ENCODE measurements around the gene MRPL55. TPM values are rescaled to one million over a fixed set of nuclear protein-coding genes. Genes with fewer than 3 reads are reported as not detected.

Gene MRPL55
- total and polyA plus RNA-seq, 12 donors = 38.0 to 174 (median 48.2) TPM

GRCh38 chr1:228108742-228109072 lies 392 bp downstream of the MRPL55 start:
- ATAC-seq (no peak), DNase-seq (no peak)
- WGBS, 2 donors = 3% methylated on average over 8 of the region's 8 CpGs
- peak overlapping the region; percentile 82 to 99 (median 94) for H3K4me3 ChIP-seq
- no peaks in the 10 kb centered on the region for H3K27me3 ChIP-seq
- H3K9me3 ChIP-seq = no peaks in the 10 kb centered on the region
- H3K27ac ChIP-seq = peak overlapping the region in 9 of 10 donors; percentile 76 to 96 (median 88)
- no peak for TF ChIP-seq CTCF (IDR thresholded peaks at IDR 0.05)
- H3K4me1 ChIP-seq = peaks cover 12 to 42% (median 31%) of the 10 kb centered on the region in 9 donors
- intact Hi-C loops (cut with DNase I) = no loop called here
- peaks cover 0 to 27% (median 10%) of the 10 kb centered on the region in 9 donors for H3K36me3 ChIP-seq

GRCh38 chr1:228108055-228108690 lies 926 bp downstream of the MRPL55 start:
- peaks cover 0 to 27% (median 10%) of the 10 kb centered on the region in 9 donors for H3K36me3 ChIP-seq
- H3K4me1 ChIP-seq = peaks cover 12 to 45% (median 34%) of the 10 kb centered on the region in 9 donors
- intact Hi-C loops (cut with DNase I) = no loop called here
- no peaks in the 10 kb centered on the region for H3K9me3 ChIP-seq
- H3K27ac ChIP-seq = peak overlapping the region in 8 of 10 donors; percentile 76 to 96 (median 89)
- WGBS, 2 donors = 78 to 80% methylated on average over 11 of the region's 11 CpGs
- DNase-seq (no peak), ATAC-seq (no peak)
- TF ChIP-seq CTCF (IDR thresholded peaks at IDR 0.05) = no peak
- peak overlapping the region in 9 of 10 donors; percentile 82 to 99 (median 95) for H3K4me3 ChIP-seq
- H3K27me3 ChIP-seq = no peaks in the 10 kb centered on the region

- no peaks in the 10 kb centered on the region for H3K9me3 ChIP-seq
- ATAC-seq (no peak), DNase-seq (peak in 1 of 2 donors; percentile 17)
- no peak for TF ChIP-seq CTCF (IDR thresholded peaks at IDR 0.05)
- intact Hi-C loops (cut with DNase I) = no loop called here
- no peak overlapping the region for H3K27ac ChIP-seq
- peak overlapping the region in 1 of 10 donors; percentile 97 for H3K4me3 ChIP-seq
- 88 to 90% methylated on average over 19 of the region's 19 CpGs for WGBS, 2 donors
- H3K4me1 ChIP-seq = peaks cover 12 to 45% (median 34%) of the 10 kb centered on the region in 9 donors
- H3K36me3 ChIP-seq = peaks cover 0 to 27% (median 10%) of the 10 kb centered on the region in 9 donors
- H3K27me3 ChIP-seq = no peaks in the 10 kb centered on the region
These were observed 1.5 kb downstream of the MRPL55 start for GRCh38 chr1:228107636-228108035.

- 87% methylated on average over 9 of the region's 9 CpGs for WGBS, 2 donors
- no peak overlapping the region for H3K27ac ChIP-seq
- H3K4me3 ChIP-seq = no peak overlapping the region
- TF ChIP-seq CTCF (IDR thresholded peaks at IDR 0.05) = no peak
- H3K27me3 ChIP-seq = no peaks in the 10 kb centered on the region
- intact Hi-C loops (cut with DNase I) = no loop called here
- DNase-seq = peak in 1 of 2 donors; percentile 10
- H3K36me3 ChIP-seq = peaks cover 0 to 27% (median 10%) of the 10 kb centered on the region in 9 donors
- ATAC-seq = no peak
- no peaks in the 10 kb centered on the region for H3K9me3 ChIP-seq
- H3K4me1 ChIP-seq = peaks cover 19 to 53% (median 43%) of the 10 kb centered on the region in 9 donors
These were observed 2.4 kb downstream of the MRPL55 start for GRCh38 chr1:228106800-228107054.

Measured in heart right ventricle (tissue), 16 donors.